ENCODE results near the gene BFSP1.

BFSP1 gene

GRCh38 chr20:17481661-17482060 lies 49.5 kb downstream of the BFSP1 start:
- in situ Hi-C loops (cut with HindIII; ENCODE audit: low pct_ligation_motif_present, low pct_unique_long_range_greater_than_20kb, low sequenced_read_pairs): no loop called here
- no peak for DNase-seq

GRCh38 chr20:17480696-17481095 lies 50.5 kb downstream of the BFSP1 start:
- no peak for DNase-seq
- in situ Hi-C loops (cut with HindIII; ENCODE audit: low pct_ligation_motif_present, low pct_unique_long_range_greater_than_20kb, low sequenced_read_pairs): no loop called here

GRCh38 chr20:17479063-17479657 lies 52.0 kb downstream of the BFSP1 start:
- in situ Hi-C loops (cut with HindIII; ENCODE audit: low pct_ligation_motif_present, low pct_unique_long_range_greater_than_20kb, low sequenced_read_pairs): no loop called here
- DNase-seq: no peak

- DNase-seq: no peak
- in situ Hi-C loops (cut with HindIII; ENCODE audit: low pct_ligation_motif_present, low pct_unique_long_range_greater_than_20kb, low sequenced_read_pairs): no loop called here
These were observed 57.5 kb downstream of the BFSP1 start for GRCh38 chr20:17473659-17474058.

GRCh38 chr20:17471606-17472187 lies 59.5 kb downstream of the BFSP1 start:
- in situ Hi-C loops (cut with HindIII; ENCODE audit: low pct_ligation_motif_present, low pct_unique_long_range_greater_than_20kb, low sequenced_read_pairs): no loop called here
- DNase-seq: no peak

- DNase-seq: no peak
- in situ Hi-C loops (cut with HindIII; ENCODE audit: low pct_ligation_motif_present, low pct_unique_long_range_greater_than_20kb, low sequenced_read_pairs): no loop called here
These were observed 60.2 kb downstream of the BFSP1 start for GRCh38 chr20:17470973-17471372.

GRCh38 chr20:17470521-17470920 lies 60.7 kb downstream of the BFSP1 start:
- in situ Hi-C loops (cut with HindIII; ENCODE audit: low pct_ligation_motif_present, low pct_unique_long_range_greater_than_20kb, low sequenced_read_pairs): no loop called here
- no peak for DNase-seq

GRCh38 chr20:17469246-17470030 lies 61.7 kb downstream of the BFSP1 start:
- in situ Hi-C loops (cut with HindIII; ENCODE audit: low pct_ligation_motif_present, low pct_unique_long_range_greater_than_20kb, low sequenced_read_pairs): no loop called here
- no peak for DNase-seq

GRCh38 chr20:17468073-17468840 lies 62.9 kb downstream of the BFSP1 start:
- in situ Hi-C loops (cut with HindIII; ENCODE audit: low pct_ligation_motif_present, low pct_unique_long_range_greater_than_20kb, low sequenced_read_pairs): no loop called here
- no peak for DNase-seq

GRCh38 chr20:17467120-17467655 lies 64.0 kb downstream of the BFSP1 start:
- DNase-seq: no peak
- in situ Hi-C loops (cut with HindIII; ENCODE audit: low pct_ligation_motif_present, low pct_unique_long_range_greater_than_20kb, low sequenced_read_pairs): no loop called here

GRCh38 chr20:17466641-17467040 lies 64.5 kb downstream of the BFSP1 start:
- DNase-seq: no peak
- in situ Hi-C loops (cut with HindIII; ENCODE audit: low pct_ligation_motif_present, low pct_unique_long_range_greater_than_20kb, low sequenced_read_pairs): no loop called here

GRCh38 chr20:17465236-17465635 lies 65.9 kb downstream of the BFSP1 start:
- in situ Hi-C loops (cut with HindIII; ENCODE audit: low pct_ligation_motif_present, low pct_unique_long_range_greater_than_20kb, low sequenced_read_pairs): no loop called here
- no peak for DNase-seq

GRCh38 chr20:17463711-17464110 lies 67.5 kb downstream of the BFSP1 start:
- DNase-seq: no peak
- in situ Hi-C loops (cut with HindIII; ENCODE audit: low pct_ligation_motif_present, low pct_unique_long_range_greater_than_20kb, low sequenced_read_pairs): no loop called here

- no peak for DNase-seq
- in situ Hi-C loops (cut with HindIII; ENCODE audit: low pct_ligation_motif_present, low pct_unique_long_range_greater_than_20kb, low sequenced_read_pairs): no loop called here
These were observed 69.2 kb downstream of the BFSP1 start for GRCh38 chr20:17461941-17462340.

GRCh38 chr20:17460119-17460518 lies 71.1 kb downstream of the BFSP1 start:
- in situ Hi-C loops (cut with HindIII; ENCODE audit: low pct_ligation_motif_present, low pct_unique_long_range_greater_than_20kb, low sequenced_read_pairs): no loop called here
- DNase-seq: no peak

- in situ Hi-C loops (cut with HindIII; ENCODE audit: low pct_ligation_motif_present, low pct_unique_long_range_greater_than_20kb, low sequenced_read_pairs): no loop called here
- no peak for DNase-seq
These were observed 73.5 kb downstream of the BFSP1 start for GRCh38 chr20:17457588-17458190.

GRCh38 chr20:17457079-17457478 lies 74.1 kb downstream of the BFSP1 start:
- in situ Hi-C loops (cut with HindIII; ENCODE audit: low pct_ligation_motif_present, low pct_unique_long_range_greater_than_20kb, low sequenced_read_pairs): no loop called here
- no peak for DNase-seq

GRCh38 chr20:17456279-17456678 lies 74.9 kb downstream of the BFSP1 start:
- DNase-seq: no peak
- in situ Hi-C loops (cut with HindIII; ENCODE audit: low pct_ligation_motif_present, low pct_unique_long_range_greater_than_20kb, low sequenced_read_pairs): no loop called here

GRCh38 chr20:17453592-17453991 lies 77.6 kb downstream of the BFSP1 start:
- DNase-seq: no peak
- in situ Hi-C loops (cut with HindIII; ENCODE audit: low pct_ligation_motif_present, low pct_unique_long_range_greater_than_20kb, low sequenced_read_pairs): no loop called here
